Stimulated activated CD8-positive, alpha-beta memory T cell treated with anti-CD3 and anti-CD28 coated beads, Interleukin-7, amount 100 ng/mL, for 4 hours (primary cell): ENCODE data around the gene PFDN6.
A peak's percentile ranks its signal among the peaks of the same experiment; 100 is the strongest.
"Not testable (repeated sequence)": the region's sequence is repeated elsewhere in the genome, so short reads cannot be mapped to it uniquely, and the experiment has no call there.

ENCODE experiments used
- DNase-seq, 2 donors: peaks; one replicate each; pipeline ENCODE4 v3.0.0-alpha.2; 2020; ENCODE audit warnings: low read depth in 2 of 2

The PFDN6 gene

DNA sequence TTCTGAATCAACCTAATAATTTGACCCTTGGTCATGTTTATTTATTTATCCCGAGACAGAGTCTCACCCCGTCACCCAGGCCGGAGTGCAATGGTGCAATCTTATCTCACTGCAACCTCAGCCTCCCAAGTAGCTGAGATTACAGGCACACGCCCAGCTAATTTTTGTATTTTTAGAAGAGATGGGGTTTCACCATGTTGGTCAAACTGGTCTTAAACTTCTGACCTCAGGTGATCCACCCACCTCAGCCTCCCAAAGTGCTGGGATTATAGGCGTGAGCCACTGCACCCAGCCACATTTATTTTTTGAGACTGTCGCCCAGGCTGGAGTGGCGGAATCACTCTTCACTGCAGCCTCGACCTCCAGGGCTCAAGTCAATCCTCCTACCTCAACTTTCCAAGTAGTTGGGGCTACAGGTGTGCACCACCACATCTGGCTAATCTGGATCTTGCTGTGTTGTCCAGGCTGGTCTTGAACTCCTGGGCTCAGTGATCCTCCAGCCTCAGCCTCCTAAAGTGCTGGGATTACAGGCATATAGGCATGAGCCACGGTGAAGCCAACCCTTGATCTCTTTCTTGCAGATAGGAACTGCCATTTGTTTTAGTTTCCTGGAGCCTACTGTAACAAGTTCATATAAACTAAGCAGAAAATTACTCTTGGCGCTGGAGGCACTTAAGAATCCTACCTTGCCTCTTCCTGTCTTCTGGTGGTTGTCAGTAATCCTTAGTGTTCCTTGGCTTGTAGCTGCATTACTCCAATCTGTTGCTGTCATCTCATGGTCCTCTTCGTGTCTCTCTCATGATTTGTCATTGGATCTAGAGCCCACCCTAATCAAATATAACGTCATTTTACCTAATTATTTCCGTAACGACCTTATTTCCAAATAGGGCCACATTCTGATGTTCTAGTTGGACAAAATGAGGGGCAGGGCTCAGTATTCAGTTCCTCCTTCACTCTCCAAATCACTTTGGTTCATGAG is 15.2 kb upstream of the PFDN6 start:
- DNase-seq: no peak

DNA sequence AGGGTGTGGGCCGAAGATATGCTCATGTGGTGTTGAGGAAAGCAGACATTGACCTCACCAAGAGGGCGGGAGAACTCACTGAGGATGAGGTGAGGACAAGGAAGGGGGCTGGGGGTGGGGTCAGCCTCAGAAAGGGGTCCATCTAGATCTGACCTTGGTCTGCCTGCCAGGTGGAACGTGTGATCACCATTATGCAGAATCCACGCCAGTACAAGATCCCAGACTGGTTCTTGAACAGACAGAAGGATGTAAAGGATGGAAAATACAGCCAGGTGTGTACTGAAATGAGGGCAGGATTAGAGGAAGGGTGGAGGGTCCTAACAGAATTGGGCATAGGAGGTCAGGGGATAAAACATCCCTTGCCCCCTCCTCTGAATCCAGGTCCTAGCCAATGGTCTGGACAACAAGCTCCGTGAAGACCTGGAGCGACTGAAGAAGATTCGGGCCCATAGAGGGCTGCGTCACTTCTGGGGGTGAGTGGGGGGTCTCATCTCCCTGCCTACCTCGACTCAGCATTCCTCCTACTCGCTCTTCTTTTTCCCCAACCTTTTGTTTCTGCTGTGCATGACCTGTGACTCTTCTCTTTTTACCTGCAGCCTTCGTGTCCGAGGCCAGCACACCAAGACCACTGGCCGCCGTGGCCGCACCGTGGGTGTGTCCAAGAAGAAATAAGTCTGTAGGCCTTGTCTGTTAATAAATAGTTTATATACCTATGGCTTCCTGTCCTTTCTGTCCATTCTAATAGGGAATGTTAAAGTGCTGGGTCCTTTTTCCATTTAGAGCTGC is 13.4 kb upstream of the PFDN6 start:
- DNase-seq: not testable (repeated sequence)

DNA sequence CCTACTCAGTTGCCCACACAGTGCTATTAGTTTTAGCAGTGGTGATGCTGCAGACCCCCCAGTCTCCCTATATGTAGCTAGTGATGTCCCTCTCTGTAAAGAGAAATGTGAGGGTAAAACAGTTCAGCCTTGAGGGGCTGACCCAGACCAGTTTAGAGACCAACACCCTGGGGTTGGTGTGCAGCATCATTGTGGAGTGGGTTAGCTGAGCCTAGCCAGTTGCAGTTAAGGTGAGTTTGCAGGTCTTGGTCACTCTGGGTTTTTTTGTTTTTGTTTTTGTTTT is 12.9 kb upstream of the PFDN6 start:
- DNase-seq: no peak

DNA sequence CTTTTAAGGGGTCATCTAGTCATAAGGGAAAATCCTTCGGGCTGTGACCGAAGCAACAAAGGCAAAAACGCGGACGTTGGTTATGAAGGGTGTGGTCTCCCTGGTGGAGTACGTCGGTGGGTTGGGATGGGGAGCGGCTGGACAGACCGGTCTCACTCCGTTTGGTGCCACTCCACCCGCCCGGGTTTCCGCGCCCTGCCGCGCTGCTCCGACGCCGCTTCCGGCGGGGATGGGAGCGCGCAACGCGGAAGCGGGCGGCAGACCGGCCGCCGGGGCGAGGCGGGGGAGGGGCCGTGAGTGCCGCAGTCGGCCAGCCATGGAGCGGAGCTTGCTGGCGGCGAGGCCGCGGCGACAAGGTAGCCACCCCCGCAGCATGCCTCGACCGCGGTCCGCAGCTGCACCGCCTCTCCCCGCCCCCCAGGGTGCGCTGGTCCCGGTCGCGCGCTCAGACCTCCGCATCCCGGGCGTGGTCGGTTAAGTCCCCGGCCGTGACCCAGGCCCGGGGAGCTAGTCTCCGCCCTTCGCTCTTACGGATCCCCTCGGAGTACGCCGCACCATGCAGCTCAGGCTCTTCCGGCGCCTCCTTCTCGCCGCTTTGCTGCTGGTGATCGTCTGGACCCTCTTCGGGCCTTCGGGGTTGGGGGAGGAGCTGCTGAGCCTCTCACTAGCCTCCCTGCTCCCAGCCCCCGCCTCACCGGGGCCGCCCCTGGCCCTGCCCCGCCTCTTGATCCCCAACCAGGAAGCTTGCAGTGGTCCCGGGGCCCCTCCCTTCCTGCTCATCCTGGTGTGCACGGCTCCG is 12.3 kb upstream of the PFDN6 start, which contains the start of gene B3GALT4:
TSS of gene B3GALT4 (plus strand) at position 260 of the 799 bp plus-strand sequence. CDS start at position 557, 297 bp downstream.
- DNase-seq: peak; percentile 35 to 71

DNA sequence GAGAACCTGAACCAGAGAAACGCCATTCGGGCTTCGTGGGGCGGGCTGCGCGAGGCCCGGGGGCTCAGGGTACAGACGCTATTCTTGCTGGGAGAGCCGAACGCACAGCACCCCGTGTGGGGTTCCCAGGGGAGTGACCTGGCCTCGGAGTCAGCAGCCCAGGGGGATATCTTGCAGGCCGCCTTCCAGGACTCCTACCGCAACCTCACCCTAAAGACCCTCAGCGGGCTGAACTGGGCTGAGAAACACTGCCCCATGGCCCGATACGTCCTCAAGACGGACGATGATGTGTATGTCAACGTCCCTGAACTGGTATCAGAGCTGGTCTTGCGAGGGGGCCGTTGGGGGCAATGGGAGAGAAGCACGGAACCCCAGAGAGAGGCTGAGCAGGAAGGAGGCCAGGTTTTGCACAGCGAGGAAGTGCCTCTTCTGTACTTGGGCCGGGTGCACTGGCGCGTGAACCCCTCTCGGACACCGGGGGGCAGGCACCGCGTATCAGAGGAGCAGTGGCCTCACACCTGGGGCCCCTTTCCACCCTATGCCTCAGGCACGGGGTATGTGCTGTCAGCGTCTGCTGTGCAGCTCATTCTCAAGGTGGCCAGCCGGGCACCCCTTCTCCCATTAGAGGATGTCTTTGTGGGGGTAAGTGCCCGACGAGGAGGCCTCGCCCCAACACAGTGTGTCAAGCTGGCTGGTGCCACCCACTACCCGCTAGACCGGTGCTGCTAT is 11.6 kb upstream of the PFDN6 start:
- DNase-seq: no peak

DNA sequence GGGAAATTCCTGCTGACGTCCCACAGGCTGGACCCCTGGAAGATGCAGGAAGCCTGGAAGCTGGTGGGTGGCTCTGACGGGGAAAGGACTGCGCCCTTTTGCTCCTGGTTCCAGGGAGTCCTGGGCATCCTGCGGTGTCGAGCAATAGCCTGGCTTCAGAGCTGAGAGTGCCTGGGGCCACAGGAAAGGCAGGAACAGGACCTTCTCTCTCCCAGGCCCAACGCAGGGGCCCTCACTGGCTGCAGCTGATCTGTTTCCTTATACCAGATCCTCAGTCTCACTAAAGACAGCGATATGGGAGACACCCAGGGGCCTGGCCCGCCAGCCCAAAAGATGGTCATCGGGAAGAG is 11.0 kb upstream of the PFDN6 start:
- no peak for DNase-seq

DNA sequence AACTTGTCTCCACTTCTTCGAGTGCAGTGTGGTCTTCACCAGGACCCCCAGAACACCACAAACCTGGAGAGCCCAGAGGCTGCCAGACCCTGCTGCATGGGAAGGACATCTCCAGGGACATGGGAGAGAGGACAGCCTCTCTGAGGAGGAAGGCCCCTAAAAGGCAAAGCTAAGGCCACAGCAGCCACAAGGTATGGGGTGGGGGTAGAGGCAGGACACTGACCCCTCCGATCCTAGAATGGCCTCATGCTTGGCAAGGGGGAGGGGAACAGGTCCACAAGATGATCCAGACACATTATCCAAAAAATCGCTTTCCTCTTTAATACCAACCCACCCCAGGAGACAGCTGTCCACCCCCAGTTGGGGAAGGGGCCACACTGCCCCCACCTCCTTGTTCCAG is 10.6 kb upstream of the PFDN6 start:
- DNase-seq: no peak

DNA sequence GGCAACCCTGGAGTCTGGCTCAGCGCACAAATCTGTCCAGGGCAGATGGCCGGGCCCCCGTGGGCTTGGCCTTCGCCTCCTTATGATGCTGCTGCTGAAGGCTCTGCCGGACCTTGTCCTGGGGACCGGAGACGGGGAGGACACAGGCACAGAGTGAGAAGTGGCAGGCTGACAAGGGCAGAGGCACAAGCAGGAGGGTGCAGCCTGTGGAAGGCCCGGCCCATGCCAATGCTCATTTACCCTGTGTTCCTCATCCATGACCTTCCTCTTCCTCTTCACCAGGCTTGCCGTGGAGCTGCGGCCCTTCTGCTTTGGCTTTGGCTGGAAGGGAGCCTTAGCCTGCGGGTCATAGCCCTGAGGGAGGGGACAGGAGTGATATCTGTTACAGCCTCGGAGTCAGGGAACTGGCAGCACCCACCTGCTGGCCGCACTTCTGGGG is 10.1 kb upstream of the PFDN6 start:
- no peak for DNase-seq

DNA sequence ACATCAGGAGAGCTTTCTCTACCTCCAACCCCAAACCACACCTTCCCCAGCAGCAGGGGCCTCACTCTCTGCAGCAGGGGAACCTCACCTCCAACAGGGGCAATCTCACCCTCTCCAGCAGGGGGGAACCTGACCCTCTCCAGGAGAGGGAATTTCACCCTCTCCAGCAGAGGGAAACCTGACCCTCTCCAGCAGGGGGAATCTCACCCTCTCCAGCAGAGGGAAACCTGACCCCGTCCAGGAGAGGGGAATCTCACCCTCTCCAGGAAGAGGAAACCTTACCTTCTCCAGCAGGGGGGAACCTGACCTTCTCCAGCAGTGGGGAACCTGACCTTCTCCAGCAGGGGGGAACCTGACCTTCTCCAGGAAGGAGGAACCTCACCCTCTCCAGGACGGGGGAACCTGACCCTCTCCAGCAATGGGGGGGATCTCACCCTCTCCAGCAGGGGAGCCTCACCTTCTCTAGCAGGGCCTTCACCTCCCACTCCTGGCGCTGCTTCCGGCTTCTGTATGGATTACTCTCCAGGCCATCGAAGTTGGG is 9.4 kb upstream of the PFDN6 start:
- DNase-seq: no peak

DNA sequence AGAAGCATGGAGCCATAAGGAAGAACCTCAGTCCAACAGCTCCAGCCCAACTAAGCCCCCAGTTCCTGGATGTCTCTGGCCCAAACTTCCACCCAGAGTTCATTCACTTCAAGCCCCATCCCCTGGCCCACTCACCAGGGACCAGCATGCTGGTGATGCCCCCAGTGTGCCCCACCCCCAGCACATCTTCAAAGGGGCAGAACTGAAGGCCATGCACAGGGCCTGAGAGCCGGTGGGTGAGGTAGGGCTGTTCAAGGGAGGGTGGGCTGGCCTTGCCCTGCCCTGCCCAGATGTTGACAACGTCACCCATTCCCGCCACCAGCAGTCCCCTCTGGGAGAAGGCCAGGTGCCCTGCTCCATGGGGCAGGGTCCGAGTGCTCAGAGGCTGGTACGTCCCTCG is 8.9 kb upstream of the PFDN6 start:
- no peak for DNase-seq

DNA sequence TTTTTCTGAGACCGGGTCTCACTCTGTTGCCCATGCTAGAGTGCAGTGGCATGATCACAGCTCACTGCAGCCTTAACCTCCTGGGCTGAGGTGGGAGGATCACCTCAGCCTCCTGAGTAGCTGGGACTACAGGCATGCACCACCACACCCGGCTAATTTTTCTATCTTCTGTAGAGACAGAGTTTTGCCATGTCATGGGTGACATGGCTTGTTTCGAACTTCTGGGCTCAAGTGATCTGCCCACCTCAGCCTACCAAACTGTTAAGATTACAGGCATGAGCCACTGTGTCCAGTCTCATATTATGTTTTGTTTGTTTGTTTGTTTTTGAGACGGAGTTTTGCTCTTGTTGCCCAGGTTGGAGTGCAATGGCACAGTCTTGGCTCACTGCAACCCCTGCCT is 4.2 kb upstream of the PFDN6 start:
- DNase-seq: not testable (repeated sequence)

DNA sequence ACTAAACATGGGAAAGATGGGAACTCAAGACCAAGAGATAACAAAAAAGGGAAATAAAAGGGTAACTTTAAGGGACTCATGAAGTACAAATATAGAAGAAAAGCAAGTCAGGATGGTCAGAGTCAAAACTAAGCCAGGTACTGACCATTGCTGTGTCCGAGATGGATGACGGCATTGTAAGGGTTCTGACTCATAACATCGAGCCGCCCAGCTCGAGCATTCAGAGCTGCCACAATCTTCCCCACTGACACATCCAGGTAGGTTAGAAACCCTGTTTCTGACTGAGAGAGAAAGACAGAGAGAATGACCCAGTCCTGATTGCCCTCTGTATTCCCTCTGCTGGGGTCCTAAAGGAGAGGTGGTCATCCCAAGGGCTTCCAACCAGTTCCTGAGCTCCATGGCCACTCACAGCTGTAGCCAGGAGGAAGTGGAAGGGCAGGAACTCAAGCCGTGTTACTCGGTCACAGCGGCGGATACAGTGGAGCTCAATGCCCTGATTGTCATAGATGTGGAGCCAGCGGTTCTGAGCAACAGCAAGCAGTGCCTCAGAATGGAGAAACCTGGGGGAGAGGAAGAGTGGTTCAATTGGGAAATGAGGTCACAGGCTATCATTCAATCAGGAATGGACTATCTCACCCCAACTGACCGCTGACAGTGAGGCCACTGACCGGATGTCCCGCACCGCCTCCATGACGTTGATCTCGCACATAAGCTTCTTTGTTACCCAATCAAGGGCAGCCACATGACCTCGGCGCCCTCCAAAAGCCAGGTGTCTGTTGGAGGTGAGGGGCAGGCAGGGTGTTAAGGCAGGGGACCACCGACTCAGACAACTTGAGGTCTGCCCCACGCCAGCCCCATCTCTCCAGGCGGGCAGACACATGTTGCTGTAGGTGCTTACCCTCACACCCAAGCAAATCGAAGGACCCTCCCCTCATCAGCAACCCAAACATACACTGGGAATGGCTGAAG is 2.2 kb upstream of the PFDN6 start:
- DNase-seq: no peak

DNA sequence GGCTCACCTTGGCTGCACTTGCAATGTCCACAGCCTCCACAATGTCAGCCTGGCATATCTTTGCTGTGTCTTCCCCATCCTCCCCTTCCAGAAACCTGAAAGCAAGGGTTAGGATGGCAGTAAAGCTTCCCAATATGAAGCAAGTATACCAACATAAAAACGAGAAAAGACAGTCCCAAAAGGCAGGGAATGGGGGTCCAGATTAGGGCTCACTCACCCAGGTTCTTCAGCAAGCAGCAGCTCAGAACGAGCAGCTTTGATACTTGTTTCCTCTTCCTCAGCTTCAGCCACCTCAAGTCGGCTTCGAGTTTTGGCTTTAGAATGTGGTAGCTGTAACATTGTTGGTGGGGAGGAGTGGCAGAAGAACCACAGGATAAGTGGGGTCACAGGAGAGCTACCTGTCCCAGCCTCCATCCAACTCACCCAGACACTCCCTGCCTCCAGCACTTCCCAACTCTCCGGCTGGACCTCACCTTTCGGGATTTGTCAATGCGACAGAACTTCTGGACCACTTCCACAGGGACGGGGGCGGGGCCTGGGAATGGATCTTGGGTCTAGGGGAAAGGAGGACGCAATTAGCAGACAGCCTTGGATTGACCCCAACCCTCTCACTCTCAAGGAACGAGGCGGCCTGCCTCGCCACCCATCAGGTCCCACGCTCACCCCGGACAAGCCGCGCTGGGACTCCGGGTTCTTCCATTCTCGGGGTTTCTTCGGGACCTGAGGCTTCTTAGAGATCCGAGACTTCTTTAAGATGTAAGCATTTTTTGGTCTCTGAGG is 1.1 kb upstream of the PFDN6 start:
- no peak for DNase-seq

DNA sequence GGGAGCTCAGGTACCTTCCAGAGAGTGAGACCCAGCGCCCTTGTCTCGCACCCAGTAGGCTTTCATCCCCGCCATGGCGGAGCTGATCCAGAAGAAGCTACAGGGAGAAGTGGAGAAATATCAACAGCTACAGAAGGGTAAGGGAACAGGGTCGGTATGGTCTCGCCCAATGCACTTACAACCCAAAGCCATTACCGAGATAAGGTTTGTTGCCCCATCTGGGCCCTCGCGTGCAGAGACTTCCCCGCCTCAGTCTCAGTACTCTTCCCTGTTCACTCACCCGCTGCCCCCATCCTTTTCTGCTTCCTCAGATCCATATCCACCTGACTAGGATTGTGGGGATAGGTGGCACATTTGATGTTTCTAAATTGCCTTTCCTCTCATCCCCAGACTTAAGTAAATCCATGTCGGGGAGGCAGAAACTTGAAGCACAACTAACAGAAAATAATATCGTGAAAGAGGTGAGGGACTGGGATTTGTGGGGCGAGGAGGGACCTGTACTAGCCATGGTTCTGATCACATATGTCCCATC is 449 bp downstream of the PFDN6 start:
- no peak for DNase-seq

DNA sequence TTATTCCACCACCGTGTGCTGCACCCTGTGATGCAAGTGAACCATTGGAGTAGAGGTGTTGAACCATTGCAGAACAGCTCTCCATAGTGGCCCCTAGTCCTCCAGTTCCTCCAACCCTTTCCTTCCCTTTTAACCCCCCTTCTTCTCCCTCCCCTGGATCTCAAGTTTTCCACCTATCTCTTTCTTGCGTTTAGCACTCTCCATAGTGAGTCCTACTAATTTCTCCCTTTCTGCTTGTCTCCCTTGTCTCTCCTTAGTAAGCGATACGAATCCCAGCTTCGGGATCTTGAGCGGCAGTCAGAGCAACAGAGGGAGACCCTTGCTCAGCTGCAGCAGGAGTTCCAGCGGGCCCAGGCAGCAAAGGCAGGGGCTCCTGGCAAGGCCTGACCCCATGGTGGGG is 1.1 kb downstream of the PFDN6 start:
- DNase-seq: no peak

DNA sequence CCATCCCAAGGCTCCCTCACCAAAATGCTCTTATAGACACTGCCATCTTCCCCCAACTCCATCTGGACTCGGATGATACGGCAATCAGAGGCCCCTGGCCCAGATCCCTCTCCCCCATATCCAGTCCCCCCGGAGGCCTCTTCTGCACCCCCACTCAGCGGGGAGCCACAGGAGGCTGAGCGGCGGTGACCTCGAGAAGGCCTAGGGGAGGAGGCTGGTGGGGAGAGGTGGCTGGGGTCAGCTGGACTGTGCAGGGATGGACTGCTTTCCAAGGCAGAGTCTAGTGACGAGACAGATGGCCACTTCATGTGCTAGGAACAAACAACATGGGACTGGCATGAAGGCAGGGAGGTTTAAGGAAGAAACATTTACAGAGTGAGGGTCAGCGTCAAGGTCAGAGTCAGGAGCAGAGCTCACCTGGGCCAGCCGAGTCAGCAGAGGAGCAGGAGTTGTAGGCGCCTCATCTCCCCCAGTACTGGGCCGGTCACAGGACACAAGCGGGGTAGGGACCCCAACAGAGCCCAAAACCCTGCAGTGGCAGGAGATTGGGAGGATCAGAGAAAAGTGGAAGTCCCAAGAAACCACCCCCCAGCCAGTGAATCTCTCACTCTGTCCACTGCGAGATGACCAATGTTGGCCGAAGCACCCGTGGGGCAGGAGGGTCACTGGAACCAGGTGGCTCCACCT is 3.7 kb downstream of the PFDN6 start:
- no peak for DNase-seq

DNA sequence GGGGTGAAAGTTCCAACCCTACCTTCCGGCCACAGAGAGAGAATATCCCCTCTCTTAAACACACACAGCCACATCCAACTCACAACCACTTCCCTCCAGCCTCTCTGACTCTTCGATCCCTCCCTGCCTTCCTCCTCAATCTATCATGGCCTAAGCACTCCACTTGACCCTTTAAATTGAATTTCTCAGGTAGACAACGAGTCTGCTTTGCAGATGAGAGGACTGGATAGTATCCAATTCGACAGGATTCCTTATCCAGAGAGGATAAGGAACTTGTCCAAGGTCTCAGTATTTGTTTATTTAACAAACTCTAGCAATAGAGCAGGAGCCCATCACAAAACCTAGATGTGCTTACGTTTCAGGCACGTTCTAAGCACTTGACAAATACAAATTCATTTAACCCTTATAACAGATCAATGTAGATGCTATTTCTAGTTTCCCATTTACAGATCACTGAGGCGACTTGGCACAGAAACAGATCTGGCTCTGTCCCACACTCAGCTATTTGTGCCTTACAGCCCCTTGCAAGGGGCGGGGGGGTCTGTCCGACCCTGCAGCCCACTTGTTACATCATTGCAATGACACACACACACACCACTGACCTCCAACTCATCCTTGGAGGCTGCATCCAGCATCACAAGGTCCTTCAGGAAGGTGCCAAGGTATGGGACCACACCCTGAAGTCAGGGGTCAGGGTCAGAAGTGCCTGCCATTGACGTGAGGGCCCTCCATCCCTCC is 4.9 kb downstream of the PFDN6 start:
- DNase-seq: no peak
